G401 (cell line): ENCODE results near the gene C1QL1. TPM values are rescaled to one million over a fixed set of nuclear protein-coding genes. Genes with fewer than 3 reads are reported as not detected.

Source experiments
- DNase-seq: peaks from one replicate; pipeline ENCODE4 v3.0.0-alpha.2; 2015; ENCODE audit warnings: low spot score
- in situ Hi-C: cut with HindIII; loops from 2 replicates; pipeline ENCODE4 v1.10.0; 2016; ENCODE audit warnings: low sequenced_read_pairs, mixed read lengths
- total RNA-seq: library from RNA; depleted of rRNA; stranded (reverse); fragments of >200 nt; shearing (Covaris generic); gene quantifications from 2 replicates; pipeline ENCODE4 v1.2.3, GENCODE V29; 2014

The C1QL1 gene
- total RNA-seq, 1 experiment from 2014 or later = 68.2 TPM

DNA sequence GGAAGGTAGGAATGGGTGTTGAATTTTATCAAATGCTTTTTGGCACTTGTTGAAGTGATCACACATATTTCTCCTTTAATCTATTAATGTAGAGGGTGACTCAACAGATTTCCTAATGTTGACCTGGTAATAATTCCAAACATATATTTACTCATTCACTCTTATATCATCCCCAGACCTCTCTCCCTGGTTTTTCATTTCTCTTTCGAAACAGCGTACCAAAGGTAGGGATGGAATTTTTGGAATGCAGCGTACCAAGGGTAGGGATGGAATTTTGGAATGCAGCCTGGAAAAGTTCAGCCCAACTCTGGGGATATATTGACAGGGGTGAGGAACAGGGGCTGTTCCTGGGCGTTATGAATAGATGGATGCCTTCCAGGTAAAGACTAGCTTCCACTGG, 27.8 kb downstream of the C1QL1 start:
- DNase-seq = no peak
- in situ Hi-C loops = no loop called here

GRCh38 chr17:44935116-44935515, 33.0 kb downstream of the C1QL1 start:
- in situ Hi-C loops = no loop called here
- DNase-seq = no peak

DNA sequence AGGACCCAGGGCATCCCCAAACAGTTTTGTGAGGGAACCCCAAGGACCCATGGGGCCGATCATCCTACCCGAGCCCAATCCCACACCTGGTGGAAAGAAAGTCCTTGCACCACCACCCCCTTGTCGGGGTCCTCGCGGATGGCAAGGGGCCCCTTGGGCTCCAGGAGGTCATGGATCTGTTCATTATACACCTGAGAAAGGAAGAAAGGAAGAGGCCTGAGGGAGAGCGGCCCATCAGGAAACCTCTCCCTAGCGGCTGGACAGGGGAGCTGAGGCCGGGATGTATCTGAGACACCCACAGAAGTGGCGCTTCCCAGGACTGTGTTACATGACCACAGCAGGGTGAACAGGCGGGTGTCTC, 33.4 kb downstream of the C1QL1 start:
- in situ Hi-C loops = no loop called here
- no peak for DNase-seq

DNA sequence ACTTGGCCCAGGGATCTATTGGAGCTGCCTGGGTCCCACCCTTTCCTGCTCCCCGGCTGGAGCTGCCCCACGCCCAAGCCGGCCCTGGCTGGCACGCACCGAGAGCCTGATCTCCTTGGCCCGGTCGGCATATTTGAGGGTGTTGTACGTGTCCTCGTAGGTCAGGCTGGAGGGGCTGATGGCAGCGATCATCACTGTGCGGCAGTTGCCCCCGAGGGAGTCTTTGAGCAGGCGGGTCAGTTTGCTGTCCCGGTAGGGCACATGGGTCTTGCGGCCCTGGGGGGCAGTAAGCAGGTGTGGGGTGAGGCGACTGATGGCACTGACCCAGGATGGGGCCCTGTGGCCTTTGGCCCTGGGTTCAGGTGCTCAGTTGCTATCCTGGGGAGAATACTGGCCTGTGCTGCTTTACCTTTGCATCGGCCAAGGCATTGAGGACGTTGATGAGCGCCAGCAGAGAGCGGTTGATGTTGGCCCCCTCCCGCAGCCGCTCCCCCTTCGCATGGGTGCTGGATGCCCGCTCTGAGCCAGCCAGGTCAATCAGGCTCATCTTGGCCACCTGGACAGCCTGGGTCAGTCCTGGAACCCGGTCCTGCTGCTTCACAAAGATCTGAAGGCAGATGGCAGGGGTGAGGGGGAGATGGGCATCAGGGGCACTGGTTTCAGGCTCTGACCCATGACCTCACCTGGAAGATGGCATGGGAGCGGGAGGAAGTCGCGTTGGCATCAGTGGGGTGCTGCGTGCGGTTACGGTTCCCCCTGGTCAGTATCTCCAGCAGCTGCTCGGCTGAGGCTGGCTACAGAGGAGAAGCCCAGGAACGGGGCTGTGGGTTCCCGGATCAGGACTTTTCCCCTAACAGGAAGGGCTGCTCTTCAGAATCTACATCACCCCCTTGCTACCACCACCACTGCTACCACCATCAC, 34.0 kb downstream of the C1QL1 start:
- in situ Hi-C loops = no loop called here
- no peak for DNase-seq

- DNase-seq = no peak
- in situ Hi-C loops = no loop called here
These were observed 35.4 kb downstream of the C1QL1 start for GRCh38 chr17:44932787-44933097.

DNA sequence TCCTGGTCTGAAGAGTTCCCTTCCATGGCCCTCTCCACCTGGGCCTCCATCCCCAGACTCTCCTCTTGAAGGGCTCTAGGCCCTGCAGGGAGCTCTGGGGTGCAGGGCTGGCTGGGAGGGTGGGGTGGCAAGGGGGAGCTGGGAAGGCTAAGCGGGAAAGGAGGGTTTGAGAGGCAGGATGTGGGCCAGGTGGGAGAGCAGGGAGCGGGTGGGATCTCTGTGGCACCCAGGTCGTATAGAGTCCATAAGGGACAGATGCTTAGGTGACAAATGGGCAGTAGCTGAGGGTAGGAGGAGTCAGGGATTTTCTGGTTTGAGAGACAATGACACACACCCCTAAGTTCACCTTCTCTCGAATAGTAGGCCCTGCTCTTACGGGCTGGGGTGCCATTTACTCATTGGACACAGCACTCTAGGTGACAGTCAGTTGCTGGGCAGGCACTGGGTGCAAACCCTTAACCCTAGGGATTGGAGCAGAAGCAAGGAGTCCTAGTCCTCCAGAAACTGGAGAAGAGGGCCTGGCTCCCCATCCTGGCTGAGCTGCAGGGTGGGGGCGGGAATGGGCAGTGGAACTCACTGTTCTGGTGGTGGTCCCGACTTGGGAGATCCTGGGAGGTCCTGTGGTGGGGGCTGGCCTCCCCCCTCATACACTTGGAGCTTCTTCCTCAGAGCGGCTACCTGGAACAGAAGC, 35.9 kb downstream of the C1QL1 start:
- no peak for DNase-seq
- in situ Hi-C loops = no loop called here

- DNase-seq = no peak
- in situ Hi-C loops = no loop called here
These were observed 36.7 kb downstream of the C1QL1 start for GRCh38 chr17:44931376-44931775.

DNA sequence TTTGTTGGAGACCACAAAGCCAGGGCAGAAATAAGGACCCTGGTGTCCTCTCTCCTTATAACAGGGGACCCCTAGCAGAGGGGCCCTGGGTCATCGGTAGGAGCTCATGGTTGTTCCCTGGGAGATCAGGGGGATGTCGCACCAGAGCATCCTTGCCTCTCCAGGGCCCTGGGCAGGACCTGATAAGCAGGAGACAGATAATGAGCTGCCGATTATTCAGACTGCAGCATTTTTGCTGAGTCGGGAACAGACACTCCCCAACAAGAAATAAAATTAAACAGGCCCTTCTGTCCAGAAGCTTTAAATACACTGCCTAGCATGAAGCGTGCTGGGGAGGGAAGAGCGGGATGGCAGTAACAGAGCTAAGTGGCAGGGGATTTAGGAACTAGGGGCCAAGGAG, 37.4 kb downstream of the C1QL1 start:
- no peak for DNase-seq
- in situ Hi-C loops = no loop called here

DNA sequence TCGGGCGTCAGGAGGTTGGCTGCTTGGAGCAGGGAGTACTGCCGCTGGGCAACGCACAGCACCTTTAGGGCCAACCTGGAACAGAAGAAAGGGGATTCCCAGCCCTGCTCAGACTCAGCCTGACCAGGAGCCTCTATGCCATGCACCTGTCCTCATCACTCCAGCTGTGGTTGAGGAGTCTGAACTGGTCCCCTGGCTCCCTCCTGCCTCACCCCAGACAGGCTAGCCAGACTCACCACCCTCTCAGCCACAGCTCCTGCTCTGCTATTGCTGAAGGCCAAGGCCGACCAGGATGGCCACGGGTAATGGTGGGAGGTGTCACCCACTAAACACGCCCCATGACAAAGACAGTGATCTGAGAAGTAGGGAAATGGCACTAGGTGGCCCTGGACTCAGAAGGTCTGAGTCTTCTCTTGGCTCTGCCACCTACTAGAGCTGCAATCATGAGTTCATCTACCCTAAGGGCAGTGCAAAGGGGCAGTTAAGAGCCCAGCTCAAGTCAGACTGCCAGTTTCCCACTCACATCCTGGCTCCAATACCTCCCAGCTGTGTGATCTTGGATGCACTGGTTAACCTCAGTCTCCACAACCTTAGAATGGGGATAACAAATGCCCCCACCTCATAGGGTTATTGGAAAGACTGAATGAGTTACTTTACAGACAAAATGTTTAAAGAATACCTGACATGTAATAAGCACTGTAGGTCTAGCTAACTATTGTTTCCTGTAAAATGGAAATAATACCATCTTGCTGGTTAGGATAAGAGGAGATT, 39.0 kb downstream of the C1QL1 start:
- in situ Hi-C loops = no loop called here
- no peak for DNase-seq

DNA sequence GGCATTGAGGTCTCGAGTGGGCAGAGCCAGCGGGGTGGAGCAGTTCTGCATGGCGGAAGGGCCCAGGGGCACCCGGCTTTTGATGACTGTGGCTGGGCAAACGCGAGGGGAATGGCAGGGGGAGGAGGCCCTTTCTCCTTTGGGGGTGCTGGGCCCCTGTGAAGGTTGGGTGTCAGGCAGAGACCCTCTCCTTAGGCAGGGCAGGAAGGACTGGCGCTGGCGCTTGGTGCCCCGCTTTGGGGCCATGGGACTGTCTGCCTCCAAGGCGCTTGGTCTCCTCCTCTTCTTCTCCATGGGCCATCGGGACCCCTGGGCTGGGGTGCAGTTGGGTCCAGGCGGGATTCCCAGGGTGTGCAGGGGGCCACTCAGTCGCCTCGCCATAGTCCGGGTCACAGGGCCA, 40.0 kb downstream of the C1QL1 start:
- in situ Hi-C loops = no loop called here
- no peak for DNase-seq

DNA sequence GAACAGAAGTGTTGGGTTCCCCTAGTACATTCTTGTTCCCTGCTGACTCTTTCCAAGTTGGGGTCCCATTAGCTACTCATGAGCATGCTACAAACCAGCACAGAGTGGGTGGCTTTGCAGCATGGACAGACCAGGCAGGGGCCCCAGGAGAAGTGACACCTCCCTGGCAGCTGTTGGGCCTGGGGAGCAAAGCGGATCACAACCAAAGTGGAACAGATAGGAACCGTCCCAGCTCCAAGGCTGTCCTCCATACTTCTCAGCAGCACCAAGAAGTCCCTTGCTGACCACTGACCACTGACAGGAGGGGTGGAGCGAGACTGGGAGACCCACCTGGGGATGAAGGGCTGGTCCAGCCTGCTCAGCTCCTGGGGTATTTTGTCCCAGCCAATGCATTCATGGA, 40.4 kb downstream of the C1QL1 start:
- DNase-seq = no peak
- in situ Hi-C loops = no loop called here

DNA sequence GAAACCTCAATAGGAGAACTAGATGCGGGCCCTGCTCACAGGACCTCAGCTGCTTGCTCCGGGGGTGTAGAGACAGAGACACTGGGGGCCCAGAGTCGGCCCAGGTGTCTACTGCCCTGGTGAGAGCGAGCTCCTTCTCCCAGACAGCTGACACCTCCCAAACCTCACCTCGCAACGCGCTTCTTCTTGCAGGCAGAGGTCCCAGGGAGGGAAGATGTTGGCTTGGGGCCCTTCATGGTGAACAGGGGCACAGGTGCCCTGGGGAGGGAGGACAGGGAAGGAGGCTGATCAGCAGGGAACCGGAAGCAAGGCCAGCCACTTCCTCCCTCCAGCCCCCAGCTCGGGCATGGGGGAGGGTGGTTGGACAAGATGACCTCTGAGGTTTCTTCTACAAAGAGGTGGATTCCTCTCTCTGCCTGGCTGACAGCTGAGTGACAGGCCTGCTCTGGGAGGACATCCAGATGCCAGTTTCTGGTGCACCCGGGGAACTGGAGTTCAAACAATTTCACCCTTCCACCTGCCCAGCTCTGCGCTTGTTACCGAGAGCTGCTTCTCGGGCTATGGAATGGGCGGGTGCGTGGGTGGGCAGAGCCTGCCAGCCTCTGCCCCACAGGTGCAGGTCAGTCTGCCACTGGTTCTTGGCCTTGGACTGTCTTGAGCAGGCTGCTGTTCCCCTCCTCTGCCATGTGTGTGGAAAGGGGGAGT, 41.1 kb downstream of the C1QL1 start:
- DNase-seq = no peak
- in situ Hi-C loops = no loop called here

DNA sequence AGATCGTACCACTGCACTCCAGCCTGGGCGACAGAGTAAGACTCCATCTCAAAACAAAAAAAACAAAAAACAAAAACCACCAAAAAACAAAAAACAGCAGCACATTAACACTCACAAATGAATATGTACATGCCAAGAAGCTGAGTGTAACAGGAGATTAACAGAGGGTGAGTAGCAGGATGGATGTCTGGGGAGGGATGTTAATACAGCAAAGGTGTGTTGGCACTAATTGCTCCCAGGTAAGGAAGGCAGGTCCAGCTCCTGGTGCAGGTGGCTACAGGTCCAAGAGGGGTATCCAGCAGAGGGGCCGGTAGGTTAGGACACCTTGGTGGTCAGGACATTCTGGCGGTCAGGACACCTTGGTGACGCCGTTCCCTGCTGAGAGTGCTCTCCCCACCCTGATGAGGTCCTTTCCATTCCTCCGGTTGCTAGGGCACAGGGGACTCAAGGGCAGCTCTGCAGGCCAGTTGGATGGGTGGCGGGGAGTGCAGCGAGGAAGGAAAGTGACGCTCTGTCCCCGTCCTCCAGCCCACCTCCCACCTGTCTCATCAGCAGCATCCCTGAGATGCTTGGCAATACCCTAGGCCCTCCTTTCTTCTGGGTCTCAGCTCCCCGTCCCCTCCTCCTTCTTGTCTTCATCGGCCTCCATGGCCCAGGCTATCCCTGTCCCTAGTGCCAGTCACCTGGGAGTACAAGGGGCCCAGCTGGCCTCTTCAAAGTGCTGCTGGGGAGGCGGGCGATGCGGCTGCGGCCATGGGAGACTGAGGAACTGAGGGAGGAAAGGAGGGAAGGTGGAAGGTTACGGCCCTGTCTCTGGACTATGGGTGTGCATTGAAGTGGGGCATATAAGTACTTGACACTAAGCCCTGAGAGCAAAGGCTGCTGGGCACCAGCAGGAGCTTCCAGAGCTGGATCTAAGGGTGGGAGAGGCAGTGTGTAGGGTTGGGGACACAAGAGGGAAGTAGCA, 42.1 kb downstream of the C1QL1 start:
- in situ Hi-C loops = no loop called here
- DNase-seq = no peak

GRCh38 chr17:44924107-44924544, 44.0 kb downstream of the C1QL1 start:
- in situ Hi-C loops = no loop called here
- no peak for DNase-seq

DNA sequence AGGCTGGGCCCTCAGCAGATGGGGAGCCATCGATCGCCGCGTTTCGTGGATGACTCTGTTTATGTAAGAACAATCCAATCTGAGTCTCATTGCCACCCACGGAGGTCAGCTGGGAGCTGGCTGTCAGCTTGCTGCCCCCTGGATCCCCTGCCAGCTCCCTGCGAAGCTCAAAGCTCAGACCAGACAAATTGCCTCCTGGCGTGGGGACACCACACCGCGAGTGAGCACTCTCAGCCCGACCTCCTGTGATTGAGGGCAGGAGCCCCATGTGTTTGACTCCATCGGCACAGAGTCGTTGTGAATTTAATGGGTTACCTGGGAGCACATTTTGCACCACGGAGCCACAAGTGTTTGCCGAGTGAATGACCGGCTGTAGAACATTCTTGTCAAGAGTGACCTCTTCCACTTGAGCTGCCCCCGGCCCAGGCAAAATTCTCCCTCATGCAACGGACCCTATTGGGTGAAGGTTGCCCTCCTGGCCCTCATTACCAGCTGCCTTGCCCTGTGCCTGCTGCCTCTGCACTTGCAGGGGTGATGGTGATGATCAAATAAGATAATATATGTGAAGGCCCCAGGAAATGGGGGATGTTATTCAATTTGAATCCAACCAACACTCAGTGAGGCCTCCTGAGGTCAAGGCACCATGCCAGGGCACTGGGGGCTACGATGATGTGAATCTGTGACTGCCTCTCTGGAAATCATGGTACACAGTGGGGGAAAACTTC, 45.2 kb downstream of the C1QL1 start:
- in situ Hi-C loops = no loop called here
- DNase-seq = no peak

- in situ Hi-C loops = no loop called here
These were observed 46.0 kb downstream of the C1QL1 start for GRCh38 chr17:44922136-44922535.

DNA sequence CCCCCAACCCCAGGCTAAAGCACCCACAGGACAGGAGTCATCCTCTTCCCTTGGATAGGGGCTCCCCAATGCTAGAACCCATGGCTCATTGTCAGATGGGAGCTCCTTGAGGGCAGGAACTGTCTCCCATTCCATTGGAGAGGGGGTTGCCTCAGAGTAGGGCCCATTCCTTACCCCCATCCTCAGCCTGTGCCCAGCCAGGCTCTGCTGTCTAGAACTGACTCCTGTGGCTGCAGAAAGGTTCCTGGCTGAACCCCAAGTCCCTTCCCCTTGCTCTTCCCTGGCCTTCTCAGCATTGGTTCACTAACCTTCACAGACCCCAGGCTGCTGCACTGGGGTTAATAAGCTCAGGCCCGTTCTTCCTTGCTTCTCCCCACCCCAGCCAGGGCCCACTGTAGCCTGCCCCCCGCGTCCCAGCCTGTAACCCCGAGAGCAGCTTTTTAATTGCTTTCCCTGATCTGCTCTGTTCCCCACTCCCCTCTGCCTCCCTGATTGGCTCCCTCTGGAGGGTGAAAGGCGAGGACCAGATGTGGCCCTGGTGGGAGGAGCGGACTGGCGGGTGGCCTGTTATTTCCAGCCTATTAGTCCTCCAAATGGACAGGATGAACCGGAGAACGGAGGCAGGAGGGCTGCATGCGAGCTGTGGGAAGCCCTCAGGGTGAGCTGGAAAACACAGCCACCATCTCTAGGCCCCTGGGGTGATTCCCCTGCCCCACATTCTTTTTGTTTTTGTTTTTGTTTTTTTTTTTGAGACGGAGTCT, 46.8 kb downstream of the C1QL1 start:
- in situ Hi-C loops = no loop called here
- no peak for DNase-seq

More at GRCh38 chr17:44922136-44922535, 46.0 kb downstream of the C1QL1 start:
- no peak for DNase-seq
